Type B pancreatic cell (in vitro differentiated cells): Measurements from ENCODE around the gene SLC16A9. TPM values are rescaled to one million over a fixed set of nuclear protein-coding genes. Genes with fewer than 3 reads are reported as not detected.

Source experiments
- total RNA-seq: library from RNA; stranded (reverse); gene quantifications from 2 replicates; pipeline ENCODE4 v1.2.1, GENCODE V29; 2021; ENCODE audit warnings: low replicate concordance

SLC16A9 gene
- total RNA-seq, 1 donor from 2014 or later: 18.2 TPM

Other genes starting within 250 kb of the SLC16A9 start
- gene MRLN, start 43.6 kb upstream of the SLC16A9 start, total RNA-seq: 0.75 and 1.3 TPM in 2 replicates
- gene CCDC6, start 196.7 kb upstream of the SLC16A9 start, total RNA-seq: 55.4 and 75.1 TPM in 2 replicates